Measurements from ENCODE around the gene FOSB.

Gene FOSB

GRCh38 chr19:45494261-45494916, 26.6 kb downstream of the FOSB start:
- Histone ChIP-seq H3K4me3 (ENCODE audit: insufficient read depth in 1 of 2, low read depth in 1 of 2, low read length in 2 of 2) (no peak overlapping the region), H3K36me3 (ENCODE audit: control insufficient read depth in 1 of 2, insufficient read depth in 2 of 2, low read depth in 1 of 2, low read length in 2 of 2) (peaks cover 0 to 7% of the 10 kb centered on the region in 2 experiments), H2AK5ac (ENCODE audit: low read length, severe bottlenecking) (no peak overlapping the region), H3K18ac (ENCODE audit: low read depth in 1 of 2, low read length in 2 of 2) (no peak overlapping the region), H4K8ac (ENCODE audit: low read length) (no peak overlapping the region), H2AFZ (ENCODE audit: low read depth, low read length) (no peak overlapping the region), H3K9ac (ENCODE audit: low read length) (no peak overlapping the region), H3K27ac (ENCODE audit: low read length, poor library complexity, severe bottlenecking) (no peak overlapping the region), H3K9me3 (ENCODE audit: control insufficient read depth, low read length) (no peaks in the 10 kb centered on the region), H2BK15ac (ENCODE audit: low read depth, poor library complexity, severe bottlenecking) (no peak overlapping the region), H3K4me1 (ENCODE audit: control insufficient read depth, insufficient read depth, low read depth, low read length) (peaks cover 26% of the 10 kb centered on the region), H4K91ac (ENCODE audit: low read length) (no peak overlapping the region), H2BK5ac (ENCODE audit: low read depth, low read length, poor library complexity, severe bottlenecking) (no peak overlapping the region), H3K4ac (ENCODE audit: low read depth in 1 of 2, low read length in 2 of 2) (no peak overlapping the region), H2BK12ac (ENCODE audit: low read length in 2 of 2) (no peak overlapping the region), H3K14ac (ENCODE audit: low read length in 2 of 2) (no peak overlapping the region), H3K27me3 (ENCODE audit: control insufficient read depth in 1 of 2, insufficient read depth in 1 of 2, low read length in 2 of 2) (peaks cover 25 to 28% of the 10 kb centered on the region in 2 experiments), H3K23ac (ENCODE audit: low read length in 2 of 2) (no peak overlapping the region), H3K4me2 (ENCODE audit: low read length, poor library complexity, severe bottlenecking) (no peak overlapping the region), H2BK120ac (ENCODE audit: low read depth, low read length) (no peak overlapping the region), H3K79me1 (replicated peaks; ENCODE audit: low read length, poor library complexity, severe bottlenecking) (no peaks in the 10 kb centered on the region)
- DNase-seq, result no peak
- WGBS, result 96% methylated on average over 39 of the region's 39 CpGs

DNA sequence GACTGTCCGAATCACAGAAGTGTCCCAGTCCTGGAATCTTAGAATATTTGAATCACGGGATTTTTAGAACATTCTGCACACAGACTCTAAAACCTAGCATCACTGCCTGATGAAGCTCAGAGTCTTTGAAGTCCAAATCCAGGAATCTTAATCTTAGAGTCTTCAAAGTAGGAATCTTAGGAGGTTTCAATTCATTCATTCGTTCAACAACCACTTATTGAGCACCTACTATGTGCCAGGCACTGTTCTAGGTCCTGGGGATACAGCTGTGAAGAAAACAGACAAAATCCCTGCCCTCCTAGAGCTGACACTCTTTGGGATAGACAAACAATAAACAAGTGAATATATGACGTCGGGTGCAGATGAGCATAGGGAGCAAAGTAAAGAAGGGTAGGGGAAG, 27.4 kb downstream of the FOSB start:
- H2BK5ac ChIP-seq (ENCODE audit: low read depth, low read length, poor library complexity, severe bottlenecking), result no peak overlapping the region
- no peak overlapping the region for H2BK15ac ChIP-seq (ENCODE audit: low read depth, poor library complexity, severe bottlenecking)
- no peak overlapping the region for H3K4ac ChIP-seq (ENCODE audit: low read depth in 1 of 2, low read length in 2 of 2)
- no peak overlapping the region for H4K8ac ChIP-seq (ENCODE audit: low read length)
- no peaks in the 10 kb centered on the region for H3K79me1 ChIP-seq (replicated peaks; ENCODE audit: low read length, poor library complexity, severe bottlenecking)
- H3K23ac ChIP-seq (ENCODE audit: low read length in 2 of 2), result no peak overlapping the region
- H2AK5ac ChIP-seq (ENCODE audit: low read length, severe bottlenecking), result no peak overlapping the region
- H2BK120ac ChIP-seq (ENCODE audit: low read depth, low read length), result no peak overlapping the region
- no peak overlapping the region for H3K14ac ChIP-seq (ENCODE audit: low read length in 2 of 2)
- DNase-seq, result no peak
- H3K36me3 ChIP-seq (ENCODE audit: control insufficient read depth in 1 of 2, insufficient read depth in 2 of 2, low read depth in 1 of 2, low read length in 2 of 2), result peaks cover 0 to 7% of the 10 kb centered on the region in 2 experiments
- H3K4me3 ChIP-seq (ENCODE audit: insufficient read depth in 1 of 2, low read depth in 1 of 2, low read length in 2 of 2), result no peak overlapping the region
- H3K9ac ChIP-seq (ENCODE audit: low read length), result no peak overlapping the region
- H3K4me2 ChIP-seq (ENCODE audit: low read length, poor library complexity, severe bottlenecking), result no peak overlapping the region
- H2BK12ac ChIP-seq (ENCODE audit: low read length in 2 of 2), result no peak overlapping the region
- H3K18ac ChIP-seq (ENCODE audit: low read depth in 1 of 2, low read length in 2 of 2), result no peak overlapping the region
- H3K4me1 ChIP-seq (ENCODE audit: control insufficient read depth, insufficient read depth, low read depth, low read length), result peaks cover 26% of the 10 kb centered on the region
- 94% methylated on average over 5 of the region's 5 CpGs for WGBS
- H4K91ac ChIP-seq (ENCODE audit: low read length), result no peak overlapping the region
- H2AFZ ChIP-seq (ENCODE audit: low read depth, low read length), result no peak overlapping the region
- no peaks in the 10 kb centered on the region for H3K9me3 ChIP-seq (ENCODE audit: control insufficient read depth, low read length)
- H3K27ac ChIP-seq (ENCODE audit: low read length, poor library complexity, severe bottlenecking), result no peak overlapping the region
- H3K27me3 ChIP-seq (ENCODE audit: control insufficient read depth in 1 of 2, insufficient read depth in 1 of 2, low read length in 2 of 2), result peaks cover 31 to 35% of the 10 kb centered on the region in 2 experiments

DNA sequence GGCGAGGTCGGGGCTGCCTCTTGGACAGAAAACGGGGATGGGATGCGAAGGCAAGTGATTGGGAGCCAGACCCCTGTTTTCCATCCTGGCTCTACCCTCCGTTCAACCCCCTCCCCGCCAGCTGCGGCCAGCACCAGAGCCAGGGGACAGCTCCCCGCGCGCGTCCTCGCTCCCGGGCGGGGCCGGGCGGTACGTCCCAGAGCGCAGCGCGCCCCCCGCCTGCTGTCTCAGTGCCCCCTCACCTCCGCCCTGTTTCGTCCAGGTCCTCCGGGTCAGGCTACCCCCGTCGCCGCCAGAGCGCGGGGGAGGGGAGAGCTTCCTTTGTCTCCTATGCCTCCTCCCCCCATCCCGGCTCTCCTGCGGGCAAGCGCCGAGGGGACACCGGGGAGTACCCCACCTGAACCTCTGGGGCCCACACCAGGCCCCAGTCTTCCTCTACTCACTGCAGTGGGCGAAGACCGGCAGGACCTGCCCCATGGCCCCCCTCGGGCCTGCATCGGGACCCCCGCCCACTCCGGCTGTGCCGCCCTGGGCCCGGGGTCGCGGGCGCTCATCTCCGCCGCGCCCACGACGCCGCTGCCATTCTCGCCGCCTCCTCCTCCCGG, 28.7 kb downstream of the FOSB start:
- peak; percentile 43 for DNase-seq
- WGBS, result under 1% methylated on average over 44 of the region's 54 CpGs
- H3K9me3 ChIP-seq (ENCODE audit: control insufficient read depth, low read length), result no peaks in the 10 kb centered on the region
- H2BK120ac ChIP-seq (ENCODE audit: low read depth, low read length), result no peak overlapping the region
- H3K27me3 ChIP-seq (ENCODE audit: control insufficient read depth in 1 of 2, insufficient read depth in 1 of 2, low read length in 2 of 2), result peaks cover 31 to 35% of the 10 kb centered on the region in 2 experiments
- H3K23ac ChIP-seq (ENCODE audit: low read length in 2 of 2), result no peak overlapping the region
- no peak overlapping the region for H2BK12ac ChIP-seq (ENCODE audit: low read length in 2 of 2)
- H4K8ac ChIP-seq (ENCODE audit: low read length), result no peak overlapping the region
- no peak overlapping the region for H3K14ac ChIP-seq (ENCODE audit: low read length in 2 of 2)
- H3K79me1 ChIP-seq (replicated peaks; ENCODE audit: low read length, poor library complexity, severe bottlenecking), result no peaks in the 10 kb centered on the region
- peak overlapping the region; percentile 70 to 81 for H3K4me3 ChIP-seq (ENCODE audit: insufficient read depth in 1 of 2, low read depth in 1 of 2, low read length in 2 of 2)
- peak overlapping the region; percentile 69 for H2AFZ ChIP-seq (ENCODE audit: low read depth, low read length)
- H3K27ac ChIP-seq (ENCODE audit: low read length, poor library complexity, severe bottlenecking), result no peak overlapping the region
- peak overlapping the region; percentile 99 for H3K4me2 ChIP-seq (ENCODE audit: low read length, poor library complexity, severe bottlenecking)
- H3K9ac ChIP-seq (ENCODE audit: low read length), result peak overlapping the region; percentile 65
- H3K4me1 ChIP-seq (ENCODE audit: control insufficient read depth, insufficient read depth, low read depth, low read length), result peaks cover 26% of the 10 kb centered on the region
- peak overlapping the region in 1 of 2 experiments; percentile 53 for H3K4ac ChIP-seq (ENCODE audit: low read depth in 1 of 2, low read length in 2 of 2)
- no peak overlapping the region for H2AK5ac ChIP-seq (ENCODE audit: low read length, severe bottlenecking)
- H2BK5ac ChIP-seq (ENCODE audit: low read depth, low read length, poor library complexity, severe bottlenecking), result no peak overlapping the region
- no peak overlapping the region for H3K18ac ChIP-seq (ENCODE audit: low read depth in 1 of 2, low read length in 2 of 2)
- no peak overlapping the region for H4K91ac ChIP-seq (ENCODE audit: low read length)
- H2BK15ac ChIP-seq (ENCODE audit: low read depth, poor library complexity, severe bottlenecking), result peak overlapping the region; percentile 70
- peaks cover 0 to 7% of the 10 kb centered on the region in 2 experiments for H3K36me3 ChIP-seq (ENCODE audit: control insufficient read depth in 1 of 2, insufficient read depth in 2 of 2, low read depth in 1 of 2, low read length in 2 of 2)

DNA sequence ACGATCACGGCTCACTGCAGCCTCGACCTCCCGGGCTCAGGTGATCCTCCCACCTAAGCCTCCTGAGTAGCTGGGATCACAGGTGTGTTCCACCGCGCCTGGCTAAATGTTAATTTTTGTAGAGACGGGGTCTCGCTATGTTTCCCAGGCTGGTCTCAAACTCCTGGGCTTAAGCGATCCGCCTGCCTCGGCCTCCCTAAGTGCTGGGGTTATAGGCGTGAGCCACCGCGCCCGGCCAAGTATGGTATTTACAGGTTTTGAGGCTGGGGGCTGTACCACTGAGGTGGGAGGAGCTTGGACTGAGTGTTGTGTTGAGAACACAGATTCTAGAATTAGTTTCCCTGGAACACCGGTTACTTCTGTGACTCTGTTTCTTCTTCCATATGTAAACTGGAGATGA, 30.0 kb downstream of the FOSB start:
- Histone ChIP-seq H3K14ac (ENCODE audit: low read length in 2 of 2) (no peak overlapping the region), H3K27ac (ENCODE audit: low read length, poor library complexity, severe bottlenecking) (no peak overlapping the region), H3K4me2 (ENCODE audit: low read length, poor library complexity, severe bottlenecking) (no peak overlapping the region), H2AFZ (ENCODE audit: low read depth, low read length) (no peak overlapping the region), H3K23ac (ENCODE audit: low read length in 2 of 2) (no peak overlapping the region), H3K79me1 (replicated peaks; ENCODE audit: low read length, poor library complexity, severe bottlenecking) (no peaks in the 10 kb centered on the region), H3K18ac (ENCODE audit: low read depth in 1 of 2, low read length in 2 of 2) (no peak overlapping the region), H2AK5ac (ENCODE audit: low read length, severe bottlenecking) (no peak overlapping the region), H3K9me3 (ENCODE audit: control insufficient read depth, low read length) (no peaks in the 10 kb centered on the region), H3K4ac (ENCODE audit: low read depth in 1 of 2, low read length in 2 of 2) (no peak overlapping the region), H3K4me3 (ENCODE audit: insufficient read depth in 1 of 2, low read depth in 1 of 2, low read length in 2 of 2) (no peak overlapping the region), H4K91ac (ENCODE audit: low read length) (no peak overlapping the region), H2BK120ac (ENCODE audit: low read depth, low read length) (no peak overlapping the region), H2BK5ac (ENCODE audit: low read depth, low read length, poor library complexity, severe bottlenecking) (no peak overlapping the region), H2BK15ac (ENCODE audit: low read depth, poor library complexity, severe bottlenecking) (no peak overlapping the region), H2BK12ac (ENCODE audit: low read length in 2 of 2) (no peak overlapping the region), H4K8ac (ENCODE audit: low read length) (no peak overlapping the region), H3K27me3 (ENCODE audit: control insufficient read depth in 1 of 2, insufficient read depth in 1 of 2, low read length in 2 of 2) (peaks cover 31 to 39% of the 10 kb centered on the region in 2 experiments), H3K36me3 (ENCODE audit: control insufficient read depth in 1 of 2, insufficient read depth in 2 of 2, low read depth in 1 of 2, low read length in 2 of 2) (peaks cover 0 to 7% of the 10 kb centered on the region in 2 experiments), H3K9ac (ENCODE audit: low read length) (no peak overlapping the region), H3K4me1 (ENCODE audit: control insufficient read depth, insufficient read depth, low read depth, low read length) (peaks cover 23% of the 10 kb centered on the region)
- WGBS, result 29% methylated on average over 15 of the region's 16 CpGs
- DNase-seq, result no peak

Data from mesenchymal stem cell (in vitro differentiated cells and primary cell).